ENCODE measurements around the gene CACUL1. TPM values are rescaled to one million over a fixed set of nuclear protein-coding genes. Genes with fewer than 3 reads are reported as not detected.

CACUL1 gene
- total RNA-seq, 1 donor from 2014 or later, result 27.1 TPM

DNA sequence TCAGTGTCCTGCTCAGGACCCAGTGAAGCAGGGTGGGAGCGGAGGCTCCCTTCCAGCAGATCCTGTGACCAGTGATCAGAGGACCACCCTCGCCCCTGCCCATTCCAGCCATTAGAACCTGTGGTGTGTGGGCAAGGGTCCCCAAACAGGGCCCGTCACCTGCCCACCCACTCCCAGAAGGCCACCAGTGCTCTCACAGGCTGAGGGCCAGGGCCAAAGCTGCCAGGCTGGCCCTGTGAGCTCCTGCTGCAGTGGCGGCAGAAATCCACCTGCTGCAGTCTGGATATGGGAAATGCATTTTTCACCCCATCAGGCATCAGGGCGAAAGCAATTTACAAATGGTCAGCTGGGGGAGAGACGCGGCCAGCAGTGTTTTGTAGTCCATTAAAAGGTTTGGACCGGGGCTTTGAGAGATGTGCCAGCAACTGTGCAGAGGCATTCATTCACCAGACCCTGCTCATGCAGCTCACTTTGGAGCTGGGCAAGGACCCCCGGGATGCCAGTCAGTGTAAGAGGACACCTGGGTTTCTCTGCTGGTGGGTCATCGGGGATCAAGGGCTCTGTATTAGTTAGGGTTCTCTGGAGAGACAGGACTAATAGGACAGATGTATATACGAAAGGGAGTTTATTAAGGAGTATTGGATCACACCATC lies 84.2 kb downstream of the CACUL1 start:
- DNase-seq, result no peak
- no peak overlapping the region for H3K4me3 Mint-ChIP-seq
- H3K27me3 Mint-ChIP-seq, result no peaks in the 10 kb centered on the region
- H3K4me1 Mint-ChIP-seq, result peaks cover 16% of the 10 kb centered on the region
- CTCF ChIA-PET, result no interaction called here
- POLR2A ChIA-PET, result no interaction called here
- no peaks in the 10 kb centered on the region for H3K36me3 Mint-ChIP-seq (ENCODE audit: low read depth)
- TF ChIP-seq, protein P1, sequence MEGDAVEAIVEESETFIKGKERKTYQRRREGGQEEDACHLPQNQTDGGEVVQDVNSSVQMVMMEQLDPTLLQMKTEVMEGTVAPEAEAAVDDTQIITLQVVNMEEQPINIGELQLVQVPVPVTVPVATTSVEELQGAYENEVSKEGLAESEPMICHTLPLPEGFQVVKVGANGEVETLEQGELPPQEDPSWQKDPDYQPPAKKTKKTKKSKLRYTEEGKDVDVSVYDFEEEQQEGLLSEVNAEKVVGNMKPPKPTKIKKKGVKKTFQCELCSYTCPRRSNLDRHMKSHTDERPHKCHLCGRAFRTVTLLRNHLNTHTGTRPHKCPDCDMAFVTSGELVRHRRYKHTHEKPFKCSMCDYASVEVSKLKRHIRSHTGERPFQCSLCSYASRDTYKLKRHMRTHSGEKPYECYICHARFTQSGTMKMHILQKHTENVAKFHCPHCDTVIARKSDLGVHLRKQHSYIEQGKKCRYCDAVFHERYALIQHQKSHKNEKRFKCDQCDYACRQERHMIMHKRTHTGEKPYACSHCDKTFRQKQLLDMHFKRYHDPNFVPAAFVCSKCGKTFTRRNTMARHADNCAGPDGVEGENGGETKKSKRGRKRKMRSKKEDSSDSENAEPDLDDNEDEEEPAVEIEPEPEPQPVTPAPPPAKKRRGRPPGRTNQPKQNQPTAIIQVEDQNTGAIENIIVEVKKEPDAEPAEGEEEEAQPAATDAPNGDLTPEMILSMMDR (IDR thresholded peaks at IDR 0.05), result no peak
- H3K9me3 Mint-ChIP-seq, result no peaks in the 10 kb centered on the region
- intact Hi-C loops (cut with micrococcal nuclease), result no loop called here
- no peak for ATAC-seq (ENCODE audit: low read depth)
- H3K27ac Mint-ChIP-seq, result no peak overlapping the region

DNA sequence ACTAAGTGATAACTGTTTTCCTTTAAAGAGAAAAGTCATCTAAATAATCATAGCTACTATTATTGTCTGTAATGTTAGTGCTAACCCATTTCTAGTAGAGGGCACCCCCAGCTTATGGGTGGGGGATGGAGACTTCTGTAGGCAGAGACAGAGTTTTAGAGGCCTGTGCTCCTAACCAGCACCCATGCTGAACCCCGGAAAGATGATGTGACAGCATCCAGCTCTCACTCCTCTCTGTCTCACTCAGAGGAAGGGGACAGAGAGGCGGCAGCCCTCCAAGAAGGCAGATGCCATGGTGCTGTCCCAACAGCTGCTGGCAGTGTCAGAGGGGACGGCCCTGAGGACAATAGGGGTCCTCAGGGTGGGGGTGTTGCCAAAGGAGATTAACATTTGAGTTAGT lies 84.9 kb downstream of the CACUL1 start:
- TF ChIP-seq, protein P1 (IDR thresholded peaks at IDR 0.05), result no peak
- H3K36me3 Mint-ChIP-seq (ENCODE audit: low read depth), result no peaks in the 10 kb centered on the region
- H3K27me3 Mint-ChIP-seq, result peaks cover 1% of the 10 kb centered on the region
- ChIA-PET POLR2A (no interaction called here), CTCF (no interaction called here)
- no peak for DNase-seq
- no peak overlapping the region for H3K4me3 Mint-ChIP-seq
- intact Hi-C loops (cut with micrococcal nuclease), result no loop called here
- H3K9me3 Mint-ChIP-seq, result no peaks in the 10 kb centered on the region
- no peak overlapping the region for H3K27ac Mint-ChIP-seq
- peaks cover 16% of the 10 kb centered on the region for H3K4me1 Mint-ChIP-seq
- no peak for ATAC-seq (ENCODE audit: low read depth)

DNA sequence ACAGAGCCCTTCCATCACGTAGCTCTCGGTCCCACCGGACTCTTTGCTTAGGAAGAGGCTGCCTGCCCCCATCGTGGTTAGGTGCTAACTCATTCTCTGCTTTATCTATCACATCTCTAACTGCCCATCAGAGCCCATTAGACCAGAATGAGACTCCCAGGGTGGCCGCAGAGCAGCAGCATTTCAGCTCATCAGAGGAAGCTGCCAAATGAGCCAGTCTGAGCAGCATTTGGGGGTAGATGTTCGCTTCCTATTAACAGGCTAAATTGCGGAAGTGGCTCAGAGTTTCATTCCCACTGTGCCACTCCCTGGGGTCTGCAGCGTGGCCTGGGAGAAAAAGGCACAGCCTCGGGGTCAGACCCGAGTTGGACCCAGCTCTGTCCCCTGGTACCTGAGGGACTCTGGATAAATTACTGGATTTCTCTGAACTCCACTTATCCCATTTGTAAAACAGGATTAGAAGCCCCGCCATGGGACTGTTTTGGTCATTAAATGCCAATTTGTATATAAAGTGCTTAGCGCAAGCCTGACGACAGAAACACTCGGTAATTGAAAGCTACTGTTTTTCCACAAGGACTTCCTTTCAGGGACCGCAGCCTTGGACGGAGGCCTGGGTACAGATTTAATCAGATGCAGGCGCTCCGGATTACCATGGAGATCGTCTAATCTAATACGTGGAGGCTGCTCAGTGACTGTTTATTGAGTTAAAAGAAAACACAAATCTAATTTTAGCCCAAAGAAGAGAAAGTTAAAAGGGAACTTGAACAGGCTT lies 85.6 kb downstream of the CACUL1 start:
- peaks cover 16% of the 10 kb centered on the region for H3K4me1 Mint-ChIP-seq
- CTCF ChIA-PET, result no interaction called here
- H3K27ac Mint-ChIP-seq, result no peak overlapping the region
- H3K27me3 Mint-ChIP-seq, result peaks cover 3% of the 10 kb centered on the region
- DNase-seq (no peak), ATAC-seq (ENCODE audit: low read depth) (peak; percentile 57)
- no peaks in the 10 kb centered on the region for H3K9me3 Mint-ChIP-seq
- no peaks in the 10 kb centered on the region for H3K36me3 Mint-ChIP-seq (ENCODE audit: low read depth)
- POLR2A ChIA-PET, result no interaction called here
- TF ChIP-seq, protein P1 (IDR thresholded peaks at IDR 0.05), result no peak
- intact Hi-C loops (cut with micrococcal nuclease), result no loop called here
- H3K4me3 Mint-ChIP-seq, result peak overlapping the region; percentile 58

DNA sequence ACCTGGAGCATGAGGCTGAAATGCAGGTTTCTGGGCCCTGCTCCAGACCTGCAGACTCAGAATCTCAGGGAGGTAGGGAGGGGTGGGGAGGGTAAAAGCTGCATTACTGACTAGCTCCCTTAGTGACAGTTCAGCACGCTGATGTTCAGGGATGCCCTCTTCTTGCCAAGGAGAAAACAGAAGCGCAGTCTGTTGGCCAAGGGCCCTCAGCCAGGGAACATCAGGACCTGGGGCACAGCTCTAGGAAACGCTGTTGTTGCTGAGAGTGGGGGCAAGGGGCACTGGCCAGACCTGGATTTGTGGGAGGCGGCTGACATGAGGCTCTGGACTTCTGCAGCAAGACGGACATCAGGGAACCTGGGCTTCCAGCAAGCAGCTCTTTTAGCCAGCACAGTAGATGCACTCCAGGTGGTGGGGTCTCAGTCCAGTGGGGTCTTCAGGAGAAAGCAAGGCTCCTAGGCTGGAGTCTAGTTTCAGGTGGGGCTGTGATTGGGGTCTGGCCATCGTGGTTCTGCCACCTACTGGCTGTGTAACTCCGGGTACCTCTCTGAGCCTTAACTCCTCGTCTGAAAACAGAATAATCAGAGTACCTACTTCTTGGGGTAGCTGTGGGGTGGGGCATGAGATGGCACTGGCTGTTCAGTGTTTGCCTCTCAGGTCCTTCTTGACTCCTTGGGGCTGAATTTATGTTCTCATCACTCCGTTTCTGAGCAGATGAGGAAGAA lies 86.4 kb downstream of the CACUL1 start:
- H3K36me3 Mint-ChIP-seq (ENCODE audit: low read depth), result no peaks in the 10 kb centered on the region
- ATAC-seq (ENCODE audit: low read depth) (no peak), DNase-seq (no peak)
- H3K27ac Mint-ChIP-seq, result no peak overlapping the region
- no peaks in the 10 kb centered on the region for H3K9me3 Mint-ChIP-seq
- ChIA-PET POLR2A (no interaction called here), CTCF (no interaction called here)
- H3K27me3 Mint-ChIP-seq, result peaks cover 8% of the 10 kb centered on the region
- H3K4me3 Mint-ChIP-seq, result peak overlapping the region; percentile 58
- intact Hi-C loops (cut with micrococcal nuclease), result no loop called here
- TF ChIP-seq, protein P1 (IDR thresholded peaks at IDR 0.05), result no peak
- peaks cover 16% of the 10 kb centered on the region for H3K4me1 Mint-ChIP-seq

DNA sequence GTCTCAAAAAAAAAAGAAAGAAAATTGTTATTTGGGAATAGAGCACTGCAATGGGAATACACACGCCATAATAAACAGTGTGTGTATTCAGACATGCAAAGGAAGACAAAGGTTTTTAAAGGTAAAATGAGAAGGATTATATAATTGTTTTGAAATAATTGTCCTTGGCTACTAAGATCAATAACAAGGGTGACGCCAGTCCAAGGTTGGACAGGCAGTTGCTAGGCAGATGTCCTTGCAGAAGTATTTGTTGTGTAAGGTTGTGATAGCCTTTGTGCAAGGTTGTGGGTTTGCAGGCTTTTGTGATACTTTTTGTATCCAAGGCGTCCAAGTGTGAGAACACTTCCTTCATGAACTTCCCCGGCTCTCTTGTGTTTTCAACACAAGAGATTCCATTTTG lies 87.0 kb downstream of the CACUL1 start:
- H3K4me3 Mint-ChIP-seq, result no peak overlapping the region
- ATAC-seq (ENCODE audit: low read depth) (no peak), DNase-seq (no peak)
- H3K27me3 Mint-ChIP-seq, result peaks cover 14% of the 10 kb centered on the region
- H3K4me1 Mint-ChIP-seq, result peaks cover 16% of the 10 kb centered on the region
- ChIA-PET CTCF (no interaction called here), POLR2A (no interaction called here)
- intact Hi-C loops (cut with micrococcal nuclease), result no loop called here
- peaks cover 4% of the 10 kb centered on the region for H3K9me3 Mint-ChIP-seq
- TF ChIP-seq, protein P1 (IDR thresholded peaks at IDR 0.05), result no peak
- no peak overlapping the region for H3K27ac Mint-ChIP-seq
- H3K36me3 Mint-ChIP-seq (ENCODE audit: low read depth), result no peaks in the 10 kb centered on the region
